H1 (cell line): ENCODE data around the gene INTS15. TPM values are rescaled to one million over a fixed set of nuclear protein-coding genes. Genes with fewer than 3 reads are reported as not detected.

Experiments
- BCL11A ChIP-seq, 2 experiments: IDR thresholded peaks; one replicate each; pipeline ENCODE4 v1.6.1; 2011; ENCODE audit warnings: low read depth in 2 of 2, low read length in 2 of 2, mild to moderate bottlenecking in 2 of 2
- CTBP2 ChIP-seq: IDR thresholded peaks from 2 replicates; pipeline ENCODE4 v1.7.0; 2011; ENCODE audit warnings: borderline replicate concordance, mild to moderate bottlenecking, moderate library complexity, mixed read lengths, low read length; ENCODE audit not compliant: insufficient read depth, insufficient read length
- POLR2AphosphoS5 ChIP-seq: IDR thresholded peaks from 2 replicates; pipeline ENCODE4 v1.6.1; 2011; ENCODE audit warnings: low read depth, low read length
- POU5F1 ChIP-seq: IDR thresholded peaks from 2 replicates; pipeline ENCODE4 v1.6.1; 2011; ENCODE audit warnings: low read depth, mild to moderate bottlenecking, low read length, moderate library complexity
- SP1 ChIP-seq: IDR thresholded peaks from 2 replicates; pipeline ENCODE4 v1.6.1; 2011; ENCODE audit warnings: low read depth, low read length
- SP4 ChIP-seq: IDR thresholded peaks from 2 replicates; pipeline ENCODE4 v1.6.1; 2012; ENCODE audit warnings: low read length, inconsistent platforms
- polyA plus RNA-seq, 7 experiments: library from polyadenylated mRNA; depleted of rRNA in 3 of 7; stranded (reverse) in 5 of 7; unstranded in 2 of 7; fragments of >200 nt in 5 of 7; fragments of 200-250 nt in 2 of 7; gene quantifications; 1 replicate in 5 of 7; 2 replicates in 1 of 7; 4 replicates in 1 of 7; pipeline versions ENCODE4 v1.2.1 to v1.2.3, GENCODE V29; 2011 to 2013; ENCODE audit warnings: missing spikeins in 2 of 7, mixed read lengths in 2 of 7
- total RNA-seq: library from RNA; stranded (reverse); fragmentation: NEBNext Ultra II Directional; extraction: Animal tissue kit (Norgen Biotek cat#: 25700); gene quantifications from 2 replicates; pipeline ENCODE4 v1.2.1, GENCODE V29; 2021

Gene INTS15
- total and polyA plus RNA-seq, 2 of the 8 experiments (the other 6 are each of a cell fraction or from before 2014, with no cell fraction given) = 23.0 to 25.7 TPM

DNA sequence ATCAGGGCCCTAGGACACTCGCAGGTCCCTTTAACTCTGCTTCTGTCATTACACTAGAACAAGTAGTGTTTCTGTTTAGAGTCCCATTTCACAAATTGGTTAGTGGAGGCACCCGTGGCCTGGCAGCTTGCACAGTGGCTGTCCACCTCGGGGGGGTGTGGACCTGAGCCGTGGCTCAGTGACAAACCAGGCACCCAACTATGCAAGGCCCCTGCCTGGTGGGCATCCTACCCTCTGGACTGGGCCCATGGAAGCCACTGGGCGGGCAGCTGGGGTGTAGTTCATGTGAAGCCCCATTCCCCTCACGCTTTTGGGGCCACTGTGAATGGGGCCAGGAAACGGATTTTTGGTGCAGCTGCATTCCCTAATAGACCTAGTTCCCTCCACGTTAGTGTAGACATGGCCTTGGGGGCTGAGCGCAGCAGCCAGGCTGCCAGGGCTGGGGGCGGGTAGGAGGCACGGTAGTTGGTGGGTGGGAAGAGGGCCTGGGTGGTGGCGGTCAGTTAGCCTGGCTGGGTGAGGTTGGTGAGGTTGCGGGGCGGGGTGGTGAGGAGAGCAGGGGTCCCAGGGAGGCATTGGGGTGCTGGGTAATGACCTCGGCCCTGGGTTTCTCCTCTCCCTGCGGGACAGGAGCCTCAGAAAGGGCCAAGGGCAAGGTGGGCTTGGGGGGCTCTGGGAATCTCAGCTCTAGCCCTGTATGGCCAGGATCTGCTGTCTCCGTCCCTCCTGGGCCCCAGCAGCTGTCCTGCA lies 66.0 kb downstream of the INTS15 start (continued):
- TF ChIP-seq SP4 = no peak
- TF ChIP-seq POLR2AphosphoS5 = no peak
- TF ChIP-seq SP1 = no peak
- TF ChIP-seq BCL11A (IDR thresholded peaks at IDR 0.05; ENCODE audit: low read depth in 2 of 2, low read length in 2 of 2) = no peak
- no peak for TF ChIP-seq CTBP2
- no peak for TF ChIP-seq POU5F1
- TF ChIP-seq, all 59 proteins: peak for 0
